Right atrium auricular region (tissue), 2 donors: ENCODE data around the gene MBTD1. TPM values are rescaled to one million over a fixed set of nuclear protein-coding genes. Genes with fewer than 3 reads are reported as not detected.
A peak's percentile ranks its signal among the peaks of the same experiment; 100 is the strongest.
"Not testable (repeated sequence)": the region's sequence is repeated elsewhere in the genome, so short reads cannot be mapped to it uniquely, and the experiment has no call there.

Experiments
- DNase-seq: peaks from one replicate; pipeline ENCODE4 v3.0.0-alpha.2; 2019; ENCODE audit warnings: low spot score
- H3K27ac ChIP-seq, 2 donors: fragments of 200-600 bp; sonication (generic); 1 replicate in 1 of 2; 2 replicates in 1 of 2; pipeline ENCODE4 v1.5.1; 2016 to 2019
- H3K27me3 ChIP-seq, 2 donors: fragments of 200-600 bp; sonication (generic); one replicate each; pipeline versions ENCODE4 v1.5.1 to v1.6.0; 2017 to 2019
- H3K36me3 ChIP-seq: fragments of 200-600 bp; sonication (generic); one replicate; pipeline ENCODE4 v1.5.1; 2016
- H3K4me1 ChIP-seq, 2 donors: fragments of 200-600 bp; sonication (generic); one replicate each; pipeline versions ENCODE4 v1.5.1 to v1.6.0; 2017 to 2019
- H3K4me3 ChIP-seq, 2 donors: fragments of 200-600 bp; sonication (generic); 1 replicate in 1 of 2; 2 replicates in 1 of 2; pipeline ENCODE4 v1.5.1; 2017 to 2019; ENCODE audit warnings: mild to moderate bottlenecking in 1 of 2, moderate library complexity in 1 of 2
- H3K9me3 ChIP-seq, 2 donors: fragments of 200-600 bp; sonication (generic); one replicate each; pipeline ENCODE4 v1.5.1; 2019
- total RNA-seq, 2 donors: library from RNA; depleted of rRNA; stranded (reverse); fragments of >200 nt; gene quantifications; one replicate each; pipeline ENCODE4 v1.1.0, GENCODE V29; 2016
- TF ChIP-seq, protein P1 (sequence below), 2 donors: fragments of 200-600 bp; sonication (generic); IDR thresholded peaks; one replicate each; pipeline ENCODE4 v1.5.1; 2019; ENCODE audit warnings: antibody characterized with exemption in 2 of 2

The MBTD1 gene
- total RNA-seq, 2 donors from 2014 or later, result 3.2 to 5.2 TPM

DNA sequence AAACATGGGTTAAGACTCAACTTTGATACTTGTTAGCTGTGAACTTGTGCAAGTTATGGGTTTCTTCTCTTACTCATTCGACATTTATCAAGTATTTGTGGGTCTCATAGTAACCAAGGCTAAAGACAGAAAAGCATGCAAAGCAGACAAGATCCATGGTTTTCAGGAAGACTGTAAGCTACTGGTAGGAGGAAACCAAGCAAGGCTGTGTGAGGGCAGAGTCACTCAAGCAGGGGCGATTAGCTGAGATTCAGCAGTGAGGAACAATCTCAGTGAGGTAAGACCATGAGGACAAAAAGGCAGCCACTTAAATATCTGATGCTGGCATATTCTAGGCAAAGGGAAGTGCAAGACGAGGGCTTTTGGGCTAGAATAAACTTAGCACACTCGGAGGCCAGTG is 29.5 kb downstream of the MBTD1 start:
- H3K4me3 ChIP-seq, result no peak overlapping the region
- H3K27me3 ChIP-seq, result no peaks in the 10 kb centered on the region
- TF ChIP-seq, protein P1, sequence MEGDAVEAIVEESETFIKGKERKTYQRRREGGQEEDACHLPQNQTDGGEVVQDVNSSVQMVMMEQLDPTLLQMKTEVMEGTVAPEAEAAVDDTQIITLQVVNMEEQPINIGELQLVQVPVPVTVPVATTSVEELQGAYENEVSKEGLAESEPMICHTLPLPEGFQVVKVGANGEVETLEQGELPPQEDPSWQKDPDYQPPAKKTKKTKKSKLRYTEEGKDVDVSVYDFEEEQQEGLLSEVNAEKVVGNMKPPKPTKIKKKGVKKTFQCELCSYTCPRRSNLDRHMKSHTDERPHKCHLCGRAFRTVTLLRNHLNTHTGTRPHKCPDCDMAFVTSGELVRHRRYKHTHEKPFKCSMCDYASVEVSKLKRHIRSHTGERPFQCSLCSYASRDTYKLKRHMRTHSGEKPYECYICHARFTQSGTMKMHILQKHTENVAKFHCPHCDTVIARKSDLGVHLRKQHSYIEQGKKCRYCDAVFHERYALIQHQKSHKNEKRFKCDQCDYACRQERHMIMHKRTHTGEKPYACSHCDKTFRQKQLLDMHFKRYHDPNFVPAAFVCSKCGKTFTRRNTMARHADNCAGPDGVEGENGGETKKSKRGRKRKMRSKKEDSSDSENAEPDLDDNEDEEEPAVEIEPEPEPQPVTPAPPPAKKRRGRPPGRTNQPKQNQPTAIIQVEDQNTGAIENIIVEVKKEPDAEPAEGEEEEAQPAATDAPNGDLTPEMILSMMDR (IDR thresholded peaks at IDR 0.05), result no peak

DNA sequence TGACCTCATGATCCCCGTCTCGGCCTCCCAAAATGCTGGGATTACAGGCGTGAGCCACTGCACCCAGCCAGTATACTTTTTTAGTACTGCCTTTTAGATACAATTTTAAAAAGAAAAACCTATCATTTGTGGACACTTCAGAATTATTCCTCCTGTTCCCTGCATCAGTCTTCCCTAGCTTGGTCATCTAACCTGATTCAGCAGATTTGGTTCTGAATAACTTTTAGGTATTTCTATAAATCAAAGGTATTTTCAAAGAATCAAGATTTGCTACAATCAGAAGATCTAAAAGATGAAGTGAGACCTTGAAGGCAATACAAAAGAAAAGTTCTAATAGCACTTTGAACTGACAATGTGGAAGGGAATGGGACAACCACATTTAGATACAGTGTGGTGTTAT is 30.0 kb downstream of the MBTD1 start:
- Histone ChIP-seq H3K4me3 (no peak overlapping the region), H3K9me3 (no peaks in the 10 kb centered on the region), H3K27me3 (no peaks in the 10 kb centered on the region), H3K4me1 (peaks cover 0 to 7% of the 10 kb centered on the region in 2 donors), H3K36me3 (no peaks in the 10 kb centered on the region), H3K27ac (no peak overlapping the region)
- DNase-seq, result no peak
- TF ChIP-seq, protein P1 (IDR thresholded peaks at IDR 0.05), result no peak

More for the DNA sequence above, 29.5 kb downstream of the MBTD1 start:
- no peaks in the 10 kb centered on the region for H3K36me3 ChIP-seq
- peaks cover 0 to 3% of the 10 kb centered on the region in 2 donors for H3K4me1 ChIP-seq
- no peaks in the 10 kb centered on the region for H3K9me3 ChIP-seq
- H3K27ac ChIP-seq, result no peak overlapping the region
- DNase-seq, result no peak

DNA sequence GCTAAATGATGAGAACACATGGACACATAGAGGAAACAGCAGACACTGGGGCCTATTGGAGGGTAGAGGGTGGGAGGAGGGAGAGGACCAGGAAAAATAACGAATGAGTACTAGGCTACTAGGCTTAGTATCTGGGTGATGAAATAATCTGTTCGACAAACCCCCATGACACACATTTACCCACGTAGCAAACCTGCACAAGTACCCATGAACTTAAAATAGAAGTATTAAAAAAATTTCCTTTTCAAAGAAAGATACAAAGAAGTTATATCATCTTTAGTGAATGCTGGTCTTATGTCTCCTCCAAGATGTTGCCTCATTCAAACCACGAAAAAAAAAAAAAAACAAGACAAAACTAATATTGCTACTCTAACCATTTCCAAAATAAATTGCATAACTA is 31.7 kb downstream of the MBTD1 start:
- no peak overlapping the region for H3K4me3 ChIP-seq
- TF ChIP-seq, protein P1 (IDR thresholded peaks at IDR 0.05), result no peak
- no peaks in the 10 kb centered on the region for H3K36me3 ChIP-seq
- H3K9me3 ChIP-seq, result no peaks in the 10 kb centered on the region
- peaks cover 0 to 18% of the 10 kb centered on the region in 2 donors for H3K4me1 ChIP-seq
- no peaks in the 10 kb centered on the region for H3K27me3 ChIP-seq
- H3K27ac ChIP-seq, result no peak overlapping the region
- no peak for DNase-seq

DNA sequence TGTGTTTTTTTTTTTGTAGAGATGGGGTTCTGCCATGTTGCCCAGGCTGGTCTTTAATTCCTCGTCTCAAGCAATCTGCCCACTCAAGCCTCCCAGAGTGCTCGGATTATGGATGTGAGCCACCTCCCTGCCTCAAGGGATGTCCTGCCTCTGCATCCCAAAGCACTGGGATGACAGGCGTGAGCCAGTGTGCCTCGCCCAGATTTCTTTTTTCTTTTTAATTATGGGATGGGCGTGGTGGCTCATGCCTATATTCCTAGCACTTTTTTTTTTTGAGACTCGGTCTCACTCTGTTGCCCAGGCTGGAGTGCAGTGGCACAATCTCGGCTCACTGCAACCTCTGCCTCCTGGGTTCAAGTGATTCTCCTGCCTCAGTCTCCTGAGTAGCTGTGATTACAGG is 34.3 kb downstream of the MBTD1 start:
- H3K27ac ChIP-seq, DNase-seq, H3K27me3 ChIP-seq, H3K9me3 ChIP-seq, H3K36me3 ChIP-seq, H3K4me3 ChIP-seq: not testable (repeated sequence)
- H3K4me1 ChIP-seq, result peaks cover 0 to 18% of the 10 kb centered on the region in 2 donors

DNA sequence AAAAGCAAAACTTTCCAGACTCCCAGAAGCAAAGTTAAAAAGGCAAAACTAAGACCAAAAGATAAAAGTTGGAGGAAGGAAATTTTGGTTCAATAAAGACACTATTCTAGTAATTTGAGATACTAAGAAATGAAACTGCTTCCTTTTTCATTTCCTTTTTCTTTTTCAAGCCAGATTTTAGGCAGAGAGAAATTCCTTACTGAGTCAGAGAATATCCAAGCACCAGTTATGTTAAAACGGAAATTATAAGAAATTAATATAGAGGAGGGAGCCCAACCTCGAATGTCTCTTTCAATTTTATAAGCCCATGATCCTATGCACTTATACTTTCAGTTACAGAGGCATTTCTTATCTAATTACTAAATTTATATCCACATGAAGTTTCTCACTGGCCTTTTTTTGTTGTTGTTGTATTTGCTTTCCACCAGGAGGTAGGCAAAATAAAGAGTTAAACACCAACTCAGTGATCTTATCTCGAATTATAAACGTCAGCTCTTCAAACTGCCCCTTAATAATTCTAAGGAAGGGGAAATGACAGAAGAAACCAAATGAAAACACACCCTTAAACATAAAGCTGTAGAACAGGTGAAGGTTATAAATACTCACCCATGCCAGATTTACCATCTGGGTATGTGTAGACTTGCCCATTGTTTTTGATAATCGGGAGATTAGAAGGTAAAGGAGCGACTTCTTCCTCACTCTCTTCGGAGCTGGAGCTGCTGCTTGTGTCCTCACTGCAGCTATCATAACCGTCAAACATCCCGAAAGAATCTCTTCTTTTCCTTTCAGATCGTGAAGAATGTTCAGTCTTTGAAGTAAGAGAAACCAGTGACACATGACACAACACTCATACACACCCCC is 35.2 kb downstream of the MBTD1 start:
- no peaks in the 10 kb centered on the region for H3K27me3 ChIP-seq
- peaks cover 0 to 18% of the 10 kb centered on the region in 2 donors for H3K4me1 ChIP-seq
- peak overlapping the region in 1 of 2 donors; percentile 23 for H3K27ac ChIP-seq
- peaks cover 14% of the 10 kb centered on the region for H3K36me3 ChIP-seq
- DNase-seq, result no peak
- H3K9me3 ChIP-seq, result no peaks in the 10 kb centered on the region
- H3K4me3 ChIP-seq, result no peak overlapping the region
- TF ChIP-seq, protein P1 (IDR thresholded peaks at IDR 0.05), result no peak

DNA sequence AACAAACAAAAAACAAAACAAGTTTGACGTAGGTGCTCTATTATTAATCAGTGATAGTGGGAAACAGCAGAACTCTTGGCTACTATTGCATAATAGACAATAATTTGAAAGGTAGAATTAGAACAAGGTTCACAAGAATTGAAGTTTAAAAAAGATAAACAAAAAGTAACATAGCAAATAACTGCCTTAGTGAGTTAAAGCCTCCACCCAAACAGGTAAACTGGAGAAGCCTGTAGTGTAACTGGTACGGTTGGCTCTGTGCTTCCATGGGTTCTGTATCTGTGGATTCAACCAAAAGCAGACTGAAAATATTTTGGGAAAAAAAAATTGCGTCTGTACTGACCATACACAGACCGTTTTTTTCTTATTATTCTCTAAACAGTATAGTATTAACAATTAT is 38.5 kb downstream of the MBTD1 start:
- Histone ChIP-seq H3K36me3 (peaks cover 43% of the 10 kb centered on the region), H3K4me1 (peaks cover 0 to 18% of the 10 kb centered on the region in 2 donors), H3K4me3 (no peak overlapping the region), H3K27ac (no peak overlapping the region), H3K9me3 (no peaks in the 10 kb centered on the region), H3K27me3 (no peaks in the 10 kb centered on the region)
- TF ChIP-seq, protein P1 (IDR thresholded peaks at IDR 0.05), result no peak
- DNase-seq, result no peak
